GM10248 (cell line): ENCODE data around the gene PRKG1.

Source experiments
- CTCF ChIA-PET: fragments of 300-600 bp; sonication (Branson Sonifier 250); formaldehyde crosslinking; extraction: SDS; loops from one replicate; lab custom pipeline; 2021; ENCODE audit warnings: antibody characterized with exemption; lab: Yijun Ruan, JAX
- POLR2A ChIA-PET: fragments of 350-650 bp; sonication (Branson Sonifier 250); formaldehyde crosslinking; extraction: SDS; loops from one replicate; lab custom pipeline; 2020; ENCODE audit warnings: antibody characterized with exemption; lab: Yijun Ruan, JAX
- DNase-seq: peaks from one replicate; pipeline ENCODE4 v3.0.0; 2012; ENCODE audit errors: extremely low spot score
- CTCF ChIP-seq: IDR thresholded peaks from 2 replicates; pipeline ENCODE4 v1.5.1; 2012; ENCODE audit warnings: mild to moderate bottlenecking, low read depth; ENCODE audit errors: extremely low read depth, missing control alignments, control extremely low read depth

PRKG1 gene

GRCh38 chr10:51103554-51104217 is 29.4 kb downstream of the PRKG1 start:
- no peak for TF ChIP-seq CTCF
- ChIA-PET POLR2A (no interaction called here), CTCF (no interaction called here)
- DNase-seq = no peak

- CTCF ChIA-PET = interaction anchor here (0.8 to 2.3 kb wide), 4 partner anchors 14 to 1007 kb away, joined by 3 to 5 read pairs (median 3); no protein-coding TSS in a partner anchor
- no peak for TF ChIP-seq CTCF
These were observed 32.1 kb downstream of the PRKG1 start for GRCh38 chr10:51106311-51106945.

GRCh38 chr10:51108406-51108805 is 34.1 kb downstream of the PRKG1 start:
- ChIA-PET POLR2A (no interaction called here), CTCF (interaction anchor here (1.1 to 2.3 kb wide), 2 partner anchors 12 to 21 kb away, joined by 3 to 5 read pairs; no protein-coding TSS in a partner anchor)
- TF ChIP-seq CTCF = no peak
- no peak for DNase-seq

More at GRCh38 chr10:51106311-51106945, 32.1 kb downstream of the PRKG1 start:
- DNase-seq = no peak
- POLR2A ChIA-PET = no interaction called here

GRCh38 chr10:51109801-51110533 is 35.7 kb downstream of the PRKG1 start:
- ChIA-PET POLR2A (no interaction called here), CTCF (no interaction called here)
- DNase-seq = no peak
- no peak for TF ChIP-seq CTCF

- DNase-seq = no peak
- TF ChIP-seq CTCF = no peak
- ChIA-PET CTCF (interaction anchor here (1.1 kb wide), 1 partner anchor 24 kb away, joined by 4 read pairs; no protein-coding TSS in a partner anchor), POLR2A (no interaction called here)
These were observed 37.7 kb downstream of the PRKG1 start for GRCh38 chr10:51112013-51112412.

- no peak for TF ChIP-seq CTCF
- ChIA-PET CTCF (interaction anchor here (1.5 to 1.9 kb wide), 4 partner anchors 18 to 30 kb away, joined by 3 to 5 read pairs (median 4); no protein-coding TSS in a partner anchor), POLR2A (no interaction called here)
- no peak for DNase-seq
These were observed 38.7 kb downstream of the PRKG1 start for GRCh38 chr10:51113007-51113406.
